ENCODE results near the gene DCHS2.
"Not testable (repeated sequence)": the region's sequence is repeated elsewhere in the genome, so short reads cannot be mapped to it uniquely, and the experiment has no call there.

The DCHS2 gene

GRCh38 chr4:154312246-154312645 lies 179.4 kb downstream of the DCHS2 start:
- DNase-seq = no peak

DNA sequence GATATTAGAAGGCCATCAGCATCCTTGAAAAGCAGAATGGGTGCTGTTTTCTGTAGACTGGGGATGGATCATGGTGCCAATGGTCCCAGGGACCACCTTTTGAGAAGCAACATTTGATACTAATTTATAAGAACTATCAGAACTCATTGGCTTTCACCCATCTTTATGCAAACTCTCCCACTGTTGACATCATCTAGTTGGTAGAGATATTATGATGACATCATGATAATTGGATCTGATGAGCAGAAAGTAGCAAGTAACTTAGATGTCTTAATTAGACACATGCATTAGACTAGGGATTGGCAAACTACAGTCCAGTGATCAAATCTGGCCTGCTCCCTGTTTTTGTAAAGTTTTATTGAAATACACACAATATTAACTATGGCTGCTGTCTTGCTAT lies 181.0 kb downstream of the DCHS2 start:
- DNase-seq = no peak

DNA sequence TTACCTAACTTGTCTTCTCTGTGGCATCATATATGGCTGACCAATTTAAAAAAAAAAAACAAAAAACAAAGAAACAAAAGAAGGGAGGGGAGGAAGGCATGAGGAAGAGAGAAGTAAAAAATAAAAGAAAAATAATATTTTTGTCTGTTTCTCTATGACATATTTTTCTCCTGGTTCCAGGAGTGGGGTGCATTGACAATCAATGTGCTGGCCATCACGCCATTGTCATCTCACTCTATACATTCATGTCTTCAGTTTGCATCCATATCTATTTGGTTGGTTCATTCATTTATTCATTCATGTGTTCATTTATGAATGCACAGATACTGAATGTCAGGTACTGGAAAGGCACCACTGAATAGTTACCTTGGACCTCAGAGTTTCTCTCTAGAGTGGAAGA lies 183.4 kb downstream of the DCHS2 start:
- DNase-seq = no peak

GRCh38 chr4:154307451-154307850 lies 184.1 kb downstream of the DCHS2 start:
- no peak for DNase-seq

GRCh38 chr4:154305616-154306015 lies 186.0 kb downstream of the DCHS2 start:
- no peak for DNase-seq

DNA sequence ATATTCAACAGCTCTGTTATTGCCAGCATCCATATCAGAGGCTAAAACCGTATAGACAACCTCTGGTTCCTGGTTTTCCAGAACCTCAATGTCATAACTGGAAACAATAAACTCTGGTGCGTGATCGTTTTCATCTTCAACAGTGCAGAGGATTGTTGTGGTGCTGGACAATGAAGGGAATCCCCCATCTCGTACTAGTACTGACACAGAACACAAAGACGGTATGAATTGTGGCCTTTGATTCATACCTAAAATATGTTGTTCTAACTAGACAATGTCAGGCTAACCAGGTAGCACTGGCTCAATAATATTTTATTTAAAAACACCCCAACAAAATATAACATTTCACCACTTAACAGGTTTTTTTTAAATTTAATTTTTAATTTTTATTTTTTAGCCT lies 186.9 kb downstream of the DCHS2 start:
- no peak for DNase-seq

DNA sequence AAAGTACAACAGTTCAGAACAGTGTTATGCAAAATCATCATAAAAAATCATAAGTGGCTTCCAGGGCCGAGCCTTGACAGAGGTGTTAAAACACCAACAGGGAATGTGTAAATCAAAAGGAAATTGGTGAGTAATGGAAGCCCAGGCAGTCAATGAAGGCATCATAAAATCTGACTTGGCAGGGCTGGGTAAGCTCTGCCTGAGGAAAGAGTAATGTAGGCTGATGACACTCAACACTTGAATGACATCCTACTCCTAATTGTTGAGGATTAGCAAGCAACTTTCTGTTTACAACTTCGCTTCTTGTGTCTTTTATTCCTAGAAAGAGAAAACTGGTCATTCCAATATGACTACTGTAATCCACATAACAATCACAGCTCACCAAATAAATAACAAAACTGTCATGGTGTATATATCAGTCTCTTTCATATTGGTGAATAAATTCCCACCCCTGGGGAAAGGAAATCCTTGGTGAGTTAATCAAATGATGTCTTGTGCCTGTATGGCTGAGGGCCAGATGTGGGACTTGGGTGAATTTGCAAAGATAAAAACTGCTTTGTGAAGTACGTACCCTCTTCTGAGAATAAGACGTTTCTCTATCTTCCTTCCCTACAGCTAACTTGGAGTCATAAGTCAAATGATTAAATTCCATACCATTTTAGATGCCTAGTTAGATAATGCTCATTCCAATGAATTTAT lies 196.8 kb downstream of the DCHS2 start:
- DNase-seq = no peak

DNA sequence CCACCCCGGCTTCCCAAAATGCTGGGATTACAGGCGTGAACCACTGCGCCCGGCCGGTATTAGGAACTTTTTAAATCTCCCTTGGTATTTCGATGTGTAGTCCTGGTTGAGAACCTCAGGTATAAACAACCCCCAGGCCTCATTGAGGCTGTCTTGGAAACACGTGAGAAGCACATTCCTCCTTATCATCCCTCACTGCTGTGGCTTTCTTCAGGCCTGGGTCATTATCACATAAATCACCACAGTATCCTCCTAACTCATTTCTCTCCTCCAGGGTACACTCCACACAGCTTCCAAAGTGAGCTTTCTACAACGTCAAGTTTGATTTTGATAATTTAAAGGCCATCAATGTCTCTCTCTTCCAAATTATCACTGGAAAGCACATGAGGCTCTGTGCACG lies 198.2 kb downstream of the DCHS2 start:
- DNase-seq = no peak

GRCh38 chr4:154292589-154292988 lies 199.0 kb downstream of the DCHS2 start:
- no peak for DNase-seq

DNA sequence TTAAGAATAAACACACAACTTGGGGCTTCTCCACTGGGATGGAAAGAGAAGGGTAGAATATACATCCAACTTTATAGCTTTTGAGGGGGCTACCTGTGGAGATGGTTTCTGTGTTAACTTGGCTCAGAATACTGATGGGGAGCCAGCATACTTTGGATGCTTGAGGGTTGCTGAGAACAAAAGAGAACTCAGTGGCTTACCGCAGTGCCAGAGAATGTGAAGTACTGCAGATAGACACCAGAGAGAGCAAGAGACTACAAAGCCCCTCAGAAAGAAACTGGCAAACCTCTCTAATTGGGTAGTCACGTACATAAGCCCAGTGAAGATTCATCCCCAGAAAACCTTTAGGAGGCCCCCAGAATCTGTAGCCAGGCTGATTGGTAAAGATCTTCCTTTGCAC lies 214.4 kb downstream of the DCHS2 start:
- no peak for DNase-seq

DNA sequence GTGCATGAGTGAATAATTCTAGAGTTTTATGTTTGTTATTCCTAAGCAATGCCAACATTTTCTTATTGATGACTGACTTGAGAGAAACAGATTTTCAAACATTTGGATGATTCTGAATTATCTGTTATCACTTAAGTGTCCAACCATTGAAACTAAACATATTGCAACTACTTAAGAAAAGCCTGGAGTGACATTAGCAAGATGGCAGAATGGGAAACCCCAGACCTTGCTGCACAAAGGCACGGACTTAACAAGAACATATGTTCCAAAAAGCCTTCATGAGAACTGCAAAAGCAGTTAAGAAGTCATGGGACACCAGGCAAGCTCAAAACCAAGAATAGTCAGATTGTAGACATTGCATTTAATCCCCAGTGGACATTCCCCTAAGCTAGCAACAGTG lies 215.1 kb downstream of the DCHS2 start:
- DNase-seq = no peak

GRCh38 chr4:154254999-154255398 lies 236.6 kb downstream of the DCHS2 start:
- DNase-seq = no peak

DNA sequence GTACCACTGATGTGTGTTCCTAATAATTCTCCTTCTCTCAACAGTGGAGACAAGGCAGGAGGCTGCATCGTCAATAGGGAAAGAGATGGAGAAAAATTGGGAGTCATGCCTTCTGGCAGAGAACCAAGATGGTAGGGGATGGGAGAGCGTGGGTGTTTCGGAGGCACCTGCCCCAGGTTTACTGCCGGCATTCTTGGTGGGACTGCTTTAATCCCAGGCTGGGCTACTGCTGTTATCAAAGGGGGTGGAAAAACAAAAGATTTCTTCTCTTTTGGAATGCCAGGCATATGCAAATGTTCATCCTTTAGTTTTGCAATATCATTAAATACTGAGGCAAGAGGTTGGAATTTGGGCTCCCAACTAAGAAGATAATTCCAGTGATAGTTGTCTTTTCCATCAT lies 257.0 kb downstream of the DCHS2 start:
- no peak for DNase-seq

DNA sequence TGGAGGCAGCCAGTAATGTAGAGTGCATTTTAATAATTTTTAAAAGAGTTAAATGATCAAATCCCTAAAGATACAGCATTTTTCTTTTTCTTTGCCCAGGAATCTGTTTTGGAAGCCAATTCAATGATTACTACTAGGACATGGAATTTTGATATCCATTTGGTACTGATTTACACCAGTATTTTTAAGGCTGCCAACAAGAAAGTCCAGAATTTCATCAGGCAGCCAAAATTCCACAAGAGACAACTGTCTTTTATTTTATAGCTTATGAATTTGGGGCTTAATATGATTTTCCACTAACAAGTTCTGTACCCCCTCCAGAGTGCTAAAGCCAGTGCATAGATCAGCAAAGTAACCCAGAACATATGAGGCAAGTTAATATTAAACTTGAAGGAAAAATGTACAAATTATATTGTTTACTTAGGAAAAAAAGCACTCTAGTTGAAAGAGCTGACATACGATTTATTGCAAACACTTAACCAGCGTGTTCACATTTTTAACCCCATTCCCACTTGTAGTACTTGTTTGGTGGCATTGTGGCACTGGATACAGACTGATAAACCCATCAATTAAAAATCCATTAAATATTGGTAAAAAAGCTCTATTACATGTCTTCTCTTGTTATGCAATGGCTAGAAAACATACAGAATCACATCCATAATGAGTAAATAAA lies 259.7 kb downstream of the DCHS2 start:
- DNase-seq = no peak

GRCh38 chr4:154230723-154231122 lies 260.9 kb downstream of the DCHS2 start:
- DNase-seq = no peak

- no peak for DNase-seq
Observed at GRCh38 chr4:154230091-154230490, 261.5 kb downstream of the DCHS2 start.

DNA sequence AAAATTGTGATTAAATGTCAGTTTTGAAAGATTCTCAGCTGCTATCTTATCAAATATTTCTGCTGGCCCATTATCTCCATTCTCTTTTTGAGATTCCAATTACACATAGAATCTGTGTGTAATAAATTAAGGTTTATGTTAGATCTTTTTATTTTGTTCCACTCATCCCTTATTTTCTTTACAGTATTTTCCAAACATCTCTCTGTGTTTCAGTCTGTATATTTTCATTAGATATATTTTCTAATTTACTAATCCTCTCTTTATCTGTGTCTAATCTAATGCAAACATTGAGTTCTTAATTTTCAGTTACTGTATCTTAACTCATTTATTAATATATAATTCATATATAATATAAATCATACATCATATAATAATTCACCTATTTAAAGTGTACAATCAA lies 268.7 kb downstream of the DCHS2 start:
- DNase-seq = no peak

- no peak for DNase-seq
Observed at GRCh38 chr4:154218051-154218450, 273.5 kb downstream of the DCHS2 start.

DNA sequence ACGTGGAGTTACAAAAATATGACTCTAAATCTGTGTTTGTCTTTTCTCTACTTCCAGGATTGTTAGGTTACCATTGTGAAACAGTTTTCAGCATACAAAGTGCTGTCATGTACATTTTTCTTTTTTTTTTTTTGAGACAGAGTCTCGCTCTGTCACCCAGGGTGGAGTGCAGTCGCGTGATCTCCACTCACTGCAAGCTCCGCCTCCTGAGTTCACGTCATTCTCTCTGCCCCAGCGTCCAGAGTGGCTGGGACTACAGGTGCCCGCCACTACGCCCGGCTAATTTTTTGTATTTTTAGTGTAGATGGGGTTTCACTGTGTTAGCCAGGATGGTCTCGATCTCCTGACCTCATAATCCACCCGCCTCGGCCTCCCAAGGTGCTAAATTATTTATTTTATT lies 274.2 kb downstream of the DCHS2 start:
- DNase-seq = not testable (repeated sequence)

DNA sequence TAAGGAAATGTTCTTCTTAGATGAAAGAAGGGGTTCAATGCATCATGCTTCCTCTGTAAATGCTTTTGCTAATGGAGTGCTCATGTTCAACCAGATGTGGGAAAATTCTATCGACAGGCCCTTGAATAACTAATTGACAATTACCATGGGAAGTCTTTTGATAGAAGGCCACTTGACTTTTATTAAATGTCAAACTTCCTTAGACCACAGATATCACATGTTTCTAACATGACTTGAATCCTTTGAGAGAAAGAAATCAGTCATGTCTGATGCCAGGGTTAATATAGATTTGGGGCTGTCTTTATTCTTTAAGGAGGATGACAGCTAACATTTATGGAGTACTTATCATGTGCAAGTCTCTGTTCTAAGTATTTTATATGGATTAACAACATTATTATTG lies 280.1 kb downstream of the DCHS2 start:
- DNase-seq = no peak

GRCh38 chr4:154208424-154208823 lies 283.2 kb downstream of the DCHS2 start:
- DNase-seq = no peak

DNA sequence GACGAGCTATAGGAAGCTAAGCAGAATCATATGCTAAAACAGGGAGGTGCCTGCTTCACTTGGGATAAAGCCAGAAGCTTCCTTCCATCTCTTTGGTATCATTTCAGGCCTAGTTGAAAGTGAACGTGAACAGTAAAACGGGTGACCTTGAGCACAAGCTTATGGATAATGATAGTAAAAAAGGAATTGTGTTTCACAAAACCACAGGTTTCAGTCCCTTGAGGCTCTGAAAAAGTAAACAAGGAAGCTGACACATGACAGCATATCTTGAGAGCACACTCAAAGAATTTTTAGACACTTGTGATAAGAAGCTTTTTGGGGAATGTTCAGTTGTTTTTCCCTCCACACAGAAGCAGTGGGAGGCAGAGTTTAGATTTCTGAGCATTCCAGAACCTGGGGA lies 286.1 kb downstream of the DCHS2 start:
- no peak for DNase-seq

GRCh38 chr4:154194649-154195048 lies 296.9 kb downstream of the DCHS2 start:
- no peak for DNase-seq

GRCh38 chr4:154192585-154192984 lies 299.0 kb downstream of the DCHS2 start:
- DNase-seq = no peak

DNA sequence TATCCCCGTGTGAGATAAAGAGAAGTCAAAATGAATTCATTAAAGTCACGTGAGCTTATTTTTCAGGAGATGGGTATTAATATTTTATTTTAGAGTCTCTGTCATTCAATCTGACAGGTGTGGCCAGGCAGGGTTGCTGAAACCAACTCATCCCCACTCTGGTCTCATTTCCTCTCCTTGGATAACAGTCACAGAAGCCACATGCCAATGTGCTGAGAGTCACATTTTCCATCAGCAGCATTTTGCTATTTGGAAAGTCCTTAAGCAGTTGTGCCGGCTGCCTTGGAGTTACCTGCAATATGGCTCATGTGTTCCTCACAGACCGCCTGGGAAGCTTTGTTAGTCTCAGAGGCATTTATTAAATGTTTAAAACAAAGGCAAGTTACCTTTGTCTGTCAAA lies 302.3 kb downstream of the DCHS2 start:
- no peak for DNase-seq
